ENCODE measurements around the gene NPAP1.
"Not testable (repeated sequence)": the region's sequence is repeated elsewhere in the genome, so short reads cannot be mapped to it uniquely, and the experiment has no call there.

The NPAP1 gene

DNA sequence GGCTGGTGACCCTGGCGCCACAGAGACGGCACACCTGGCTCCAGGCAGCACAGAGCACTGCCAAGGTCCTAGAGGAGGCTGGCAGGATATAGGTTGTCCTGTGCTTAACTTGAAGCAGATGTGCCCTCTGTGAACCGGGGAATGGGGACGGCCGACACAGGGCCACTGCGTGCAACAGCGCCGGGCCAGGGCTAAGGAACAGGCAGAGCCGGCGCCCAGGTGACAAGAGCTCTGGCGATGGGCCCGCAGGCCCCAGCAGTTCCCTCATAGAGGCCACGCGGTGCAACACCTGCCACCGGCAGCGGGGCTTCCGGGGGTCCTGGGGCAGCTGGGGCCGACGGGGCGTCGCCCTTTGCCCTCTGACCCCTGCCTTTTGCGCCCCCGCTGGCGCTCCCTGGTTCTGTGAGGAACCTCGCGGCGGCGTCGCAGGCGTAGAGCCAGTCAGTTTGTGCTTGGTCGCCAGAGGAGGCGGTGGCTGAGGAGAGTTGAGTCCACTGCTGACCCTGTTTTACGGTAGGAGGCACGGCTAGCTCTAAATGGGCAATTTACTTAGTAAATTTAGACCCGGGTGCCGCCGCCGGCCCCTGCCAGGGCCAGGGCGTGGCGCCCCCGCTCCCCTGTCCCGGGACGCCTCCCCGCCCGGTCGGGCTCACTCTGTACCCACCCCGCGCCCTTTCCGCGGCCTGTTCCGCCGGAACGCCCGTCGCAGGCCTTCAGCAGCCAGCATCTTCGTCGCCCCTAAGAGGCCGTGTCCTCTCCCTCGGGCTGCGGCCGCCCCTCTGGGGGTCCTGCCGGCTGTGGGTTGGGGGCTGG lies at the start of gene NPAP1:
Gene NPAP1 (plus strand): TSS at position 444 of the 813 bp plus-strand sequence. CDS start 93 bp downstream, at position 537.
- no peak for DNase-seq

DNA sequence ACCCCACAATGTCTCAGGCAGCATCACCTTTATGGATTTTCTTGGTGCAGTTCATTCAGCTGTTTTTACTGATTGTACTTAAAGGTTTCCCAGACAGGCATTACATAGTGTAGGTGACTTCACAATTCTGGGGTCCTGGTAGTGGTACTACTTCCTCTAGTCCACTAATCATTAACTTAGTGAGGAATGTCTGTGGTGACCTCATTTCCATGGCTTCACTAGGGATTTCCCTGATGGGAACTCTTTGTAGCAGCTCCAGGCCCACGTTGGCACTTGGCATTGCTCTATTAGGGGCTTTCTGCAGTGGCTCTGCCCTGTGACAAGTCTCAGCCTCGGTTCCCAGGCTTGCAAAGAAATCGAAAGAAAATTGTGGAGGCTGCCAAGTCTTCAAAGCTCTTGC lies 48.1 kb upstream of the NPAP1 start:
- no peak for DNase-seq

GRCh38 chr15:24633082-24633481 lies 42.5 kb upstream of the NPAP1 start:
- no peak for DNase-seq

- not testable (repeated sequence) for DNase-seq
Measured at GRCh38 chr15:24639412-24639811, 36.2 kb upstream of the NPAP1 start.

DNA sequence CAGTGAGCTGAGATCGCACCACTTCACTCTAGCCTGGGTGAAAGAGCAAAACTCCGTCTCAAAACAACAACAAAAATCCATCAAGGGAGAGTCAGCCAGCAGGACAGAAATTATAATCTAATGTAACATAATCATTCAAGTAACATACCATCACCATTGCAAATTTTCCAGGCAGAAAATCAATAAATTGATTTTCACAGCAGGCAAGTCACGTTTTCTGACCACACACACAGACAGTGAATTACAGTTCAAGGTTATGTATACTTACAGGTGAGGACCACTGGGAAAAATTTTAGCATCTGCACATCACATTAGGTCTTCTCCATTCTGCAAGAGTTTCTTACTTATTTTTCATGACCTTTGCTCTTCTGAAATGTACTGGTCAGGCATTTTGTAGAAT lies 29.9 kb upstream of the NPAP1 start:
- DNase-seq = no peak

- no peak for DNase-seq
Measured at GRCh38 chr15:24659622-24660021, 16.0 kb upstream of the NPAP1 start.

DNA sequence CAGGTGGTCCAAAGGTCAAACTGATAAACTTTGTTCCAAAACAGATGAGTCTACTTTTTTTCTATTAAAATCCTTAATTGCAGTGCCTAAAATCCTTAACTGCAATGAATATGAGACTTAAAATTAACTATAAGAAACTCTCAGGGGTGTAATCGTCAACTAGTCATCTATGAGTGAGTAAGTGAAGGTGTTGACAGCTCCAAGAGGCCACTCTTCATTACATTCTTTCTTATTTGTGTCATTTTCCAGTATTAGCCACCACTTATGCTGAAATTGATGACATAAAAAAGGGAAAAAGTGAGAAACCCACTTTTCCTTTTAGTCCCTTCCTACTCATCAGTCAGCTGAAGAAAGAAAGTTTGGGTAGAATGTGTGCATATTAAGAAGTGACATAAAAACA lies 12.6 kb upstream of the NPAP1 start:
- DNase-seq = no peak

GRCh38 chr15:24676431-24676830 lies 856 bp downstream of the NPAP1 start:
- no peak for DNase-seq

GRCh38 chr15:24678485-24678884 lies 2.9 kb downstream of the NPAP1 start:
- no peak for DNase-seq

DNA sequence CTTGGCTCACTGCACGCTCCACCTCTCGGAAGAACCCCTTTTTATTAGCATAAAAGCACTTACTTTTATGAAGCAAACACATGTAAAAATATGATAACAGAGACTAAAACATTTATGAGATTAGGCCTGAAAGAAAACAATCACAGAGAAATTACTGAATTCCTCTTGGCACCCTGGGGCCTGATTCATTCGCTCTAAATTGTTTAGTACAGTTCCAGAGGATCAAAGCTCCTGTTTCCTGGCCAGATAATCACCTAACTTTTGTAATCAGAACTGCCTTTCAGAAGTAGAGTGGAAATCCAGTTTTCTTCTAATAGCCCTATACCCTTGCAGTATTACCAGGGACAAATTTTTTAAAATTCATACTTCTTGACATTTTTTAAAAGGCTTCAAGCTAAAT lies 6.4 kb downstream of the NPAP1 start:
- no peak for DNase-seq

DNA sequence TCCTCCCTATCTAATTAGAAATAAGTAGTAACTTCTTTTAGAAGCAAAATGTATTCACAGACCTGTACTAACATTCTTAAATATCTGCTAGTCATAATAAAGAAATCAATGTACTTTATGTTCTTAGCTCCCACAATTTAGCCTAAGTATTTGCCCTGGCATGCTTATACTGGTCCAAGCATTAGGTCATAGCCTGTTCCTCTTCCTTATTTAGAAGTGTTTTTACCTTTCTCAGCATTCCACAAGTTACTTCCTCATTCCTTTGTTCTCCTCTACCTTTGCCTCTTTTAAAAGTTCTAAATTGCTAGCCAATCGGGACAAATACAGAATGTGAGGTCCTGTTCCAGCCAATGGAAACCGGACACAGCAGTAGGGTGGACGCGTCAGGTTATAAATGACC lies 7.3 kb downstream of the NPAP1 start:
- DNase-seq = not testable (repeated sequence)

- DNase-seq = no peak
Measured at GRCh38 chr15:24683736-24684135, 8.2 kb downstream of the NPAP1 start.

DNA sequence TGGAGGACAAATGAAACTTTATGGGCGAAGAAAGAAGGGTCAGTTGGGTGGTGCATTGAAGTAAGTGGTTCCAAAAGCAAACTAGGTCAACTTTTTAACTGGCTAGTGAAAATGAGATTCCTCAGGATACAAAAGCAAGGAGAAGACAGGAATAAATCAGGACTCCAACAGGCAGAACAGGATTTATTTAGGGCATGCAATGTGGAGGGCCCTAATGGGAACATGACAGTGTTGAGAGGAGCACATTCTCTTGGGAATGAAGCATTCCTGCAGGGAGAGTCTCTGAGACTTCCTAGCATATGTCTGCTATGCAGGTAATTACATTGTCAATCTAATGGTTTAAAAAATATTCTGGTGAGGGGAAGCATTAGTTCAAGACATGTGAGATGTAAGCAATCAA lies 8.7 kb downstream of the NPAP1 start:
- no peak for DNase-seq

GRCh38 chr15:24696201-24696600 lies 20.6 kb downstream of the NPAP1 start:
- no peak for DNase-seq

DNA sequence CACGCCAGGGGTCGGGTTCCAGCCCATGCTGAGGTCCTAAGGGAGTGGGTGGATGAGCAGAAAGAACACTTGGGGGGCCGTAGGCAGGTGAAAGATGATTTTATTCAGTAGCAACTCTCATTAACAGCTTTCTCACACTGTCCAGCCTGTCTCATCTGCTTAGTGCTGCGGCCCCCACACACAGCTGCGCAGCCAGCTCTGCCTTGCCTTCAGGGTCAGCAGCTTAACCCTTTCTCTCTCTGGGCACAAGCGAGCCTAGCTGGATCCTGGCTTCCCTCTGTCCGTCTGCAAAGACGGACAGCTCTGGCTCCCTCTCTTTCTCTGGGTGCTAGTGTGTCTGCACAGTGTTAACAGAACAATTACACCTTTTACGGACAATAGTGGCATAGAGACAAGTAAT lies 21.3 kb downstream of the NPAP1 start:
- no peak for DNase-seq

DNA sequence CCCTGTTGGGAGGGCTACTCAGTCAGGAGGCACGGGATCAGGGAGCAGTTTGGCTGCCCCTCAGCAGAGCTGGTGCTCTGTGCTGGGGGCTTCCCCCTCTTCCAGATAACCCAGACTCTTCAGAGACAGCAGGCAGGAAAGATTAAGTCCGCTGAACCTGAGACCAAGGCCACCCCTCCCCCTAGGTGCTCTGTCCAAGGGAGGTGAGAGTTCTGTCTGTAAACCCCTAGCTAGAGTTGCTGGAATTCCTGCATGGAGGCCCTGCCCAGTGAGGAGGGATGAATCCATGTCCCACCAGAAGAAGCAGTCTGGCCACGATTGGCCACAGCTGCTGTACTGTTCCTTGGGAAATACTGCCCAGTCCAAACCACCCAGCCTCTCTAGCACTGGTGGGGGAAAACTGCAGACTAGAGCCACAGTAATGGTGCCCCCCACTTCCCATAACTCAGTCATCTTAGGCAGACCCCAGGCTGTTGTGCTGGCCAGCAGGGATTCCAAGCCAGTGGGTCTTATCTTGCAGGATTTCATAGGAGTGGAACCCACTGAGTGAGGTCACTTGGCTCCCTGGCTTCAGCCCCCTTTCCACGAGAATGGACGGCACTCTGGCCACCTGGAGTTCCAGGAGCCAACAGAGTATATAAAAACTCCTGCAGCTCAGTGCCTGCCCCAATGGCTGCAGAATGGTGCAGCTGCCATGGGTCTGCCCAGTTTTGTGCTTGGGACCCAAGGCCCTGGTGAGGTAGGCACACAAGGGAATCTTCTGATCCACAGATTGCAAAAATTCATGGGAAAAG lies 42.9 kb downstream of the NPAP1 start:
- no peak for DNase-seq

- no peak for DNase-seq
Measured at GRCh38 chr15:24729760-24730159, 54.2 kb downstream of the NPAP1 start.
